Activated CD4-positive, CD25-positive, alpha-beta regulatory T cell (primary cell): ENCODE measurements around the gene PRSS1.
"Not testable (repeated sequence)": the region's sequence is repeated elsewhere in the genome, so short reads cannot be mapped to it uniquely, and the experiment has no call there.

Experiments
- DNase-seq, 4 experiments: peaks; one replicate each; lab custom pipeline; 2025; lab: John Stamatoyannopoulos, UW

The PRSS1 gene

DNA sequence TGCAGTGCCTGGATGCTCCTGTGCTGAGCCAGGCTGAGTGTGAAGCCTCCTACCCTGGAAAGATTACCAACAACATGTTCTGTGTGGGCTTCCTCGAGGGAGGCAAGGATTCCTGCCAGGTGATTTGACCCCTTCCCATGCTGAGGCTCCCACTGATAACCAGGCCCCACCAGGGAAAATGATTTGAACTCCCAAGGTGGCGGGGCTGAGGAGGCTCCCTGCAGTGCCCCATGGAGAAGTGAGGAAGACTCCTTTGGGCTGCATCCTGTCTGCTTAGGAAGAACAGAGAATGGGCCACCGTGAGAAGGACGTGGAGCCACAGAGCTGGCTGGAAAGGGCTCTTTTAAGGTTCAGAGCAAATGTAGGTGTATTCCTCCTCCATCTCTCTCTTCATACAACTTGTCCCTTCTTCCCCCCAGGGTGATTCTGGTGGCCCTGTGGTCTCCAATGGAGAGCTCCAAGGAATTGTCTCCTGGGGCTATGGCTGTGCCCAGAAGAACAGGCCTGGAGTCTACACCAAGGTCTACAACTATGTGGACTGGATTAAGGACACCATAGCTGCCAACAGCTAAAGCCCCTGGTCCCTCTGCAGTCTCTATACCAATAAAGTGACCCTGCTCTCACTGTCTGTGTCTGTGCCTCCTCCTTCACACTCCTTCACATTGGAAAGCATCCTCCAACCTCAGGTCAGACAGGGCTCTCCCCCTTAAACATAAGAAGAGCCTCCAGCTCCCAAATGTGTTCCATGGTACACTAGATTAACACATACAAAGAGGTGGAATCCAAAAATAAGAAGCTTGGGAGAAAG is 24.9 kb downstream of the PRSS1 start:
- DNase-seq = no peak

- DNase-seq = no peak
These were observed 25.6 kb downstream of the PRSS1 start for GRCh38 chr7:142774826-142775225.

DNA sequence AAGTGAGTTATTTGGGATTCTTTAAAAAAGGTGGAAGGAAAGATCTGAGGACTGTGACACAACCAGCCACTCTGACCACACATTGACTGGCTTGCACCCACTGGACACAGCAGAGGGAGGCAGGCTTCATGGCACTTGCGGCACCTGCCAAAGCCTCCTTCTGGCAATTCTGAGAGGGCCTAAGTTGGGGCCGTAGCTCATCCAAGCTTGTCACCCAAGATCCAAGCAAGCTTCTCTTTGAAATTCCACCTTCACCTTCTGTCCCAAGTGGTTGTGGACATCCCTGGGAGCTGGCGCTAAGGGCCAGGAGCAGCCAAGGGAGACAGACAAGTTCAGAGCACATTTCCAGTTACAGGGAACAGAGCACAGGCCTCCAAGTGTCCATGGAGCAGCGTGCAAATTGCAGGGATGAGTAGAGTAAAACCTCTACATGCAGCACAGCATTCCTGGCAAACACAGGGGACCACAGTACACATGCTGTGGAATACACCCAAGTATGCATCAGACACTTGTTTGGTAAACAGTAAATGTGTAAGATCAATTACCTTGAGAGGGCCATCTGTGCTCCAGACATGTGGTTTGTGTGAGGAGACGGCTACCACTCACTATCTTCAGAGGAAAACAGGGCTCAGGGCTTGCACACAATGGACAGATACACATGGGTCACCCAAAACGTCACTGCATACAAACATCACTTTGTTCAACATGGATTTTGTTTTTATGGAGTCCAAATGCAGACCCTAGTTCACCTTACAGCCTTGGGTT is 26.3 kb downstream of the PRSS1 start:
- DNase-seq = not testable (repeated sequence)

DNA sequence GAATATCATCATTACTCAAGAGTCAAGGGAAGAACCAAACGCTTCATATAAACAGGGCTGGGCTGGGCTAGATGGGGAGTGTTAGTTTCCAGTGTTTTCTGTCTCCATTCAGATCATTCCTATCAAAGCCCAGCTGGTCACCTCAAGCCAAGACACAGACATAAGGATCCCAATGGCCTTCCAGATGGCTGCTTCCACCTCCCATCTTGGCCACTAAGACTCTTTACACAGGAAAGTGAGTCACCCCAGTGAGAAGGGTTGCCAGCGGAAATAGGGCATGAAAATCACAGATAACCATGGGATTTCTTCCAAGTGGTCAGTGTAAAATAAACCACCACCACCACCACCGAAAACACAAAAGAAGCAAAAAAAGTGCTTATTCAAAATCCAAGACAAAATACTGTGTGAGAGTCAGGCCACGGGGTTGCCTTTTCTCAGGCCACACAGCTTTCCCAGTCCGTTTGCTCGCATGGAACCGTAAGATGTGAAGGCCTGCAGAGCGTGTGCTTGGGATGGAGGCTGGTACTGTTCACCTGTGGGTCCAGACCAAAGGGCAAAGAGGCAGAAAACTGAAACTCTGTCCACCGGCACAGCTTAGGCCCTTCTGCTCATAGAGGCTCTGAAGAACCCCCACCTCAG is 27.1 kb downstream of the PRSS1 start:
- DNase-seq = no peak

GRCh38 chr7:142776845-142777225 is 27.6 kb downstream of the PRSS1 start:
- not testable (repeated sequence) for DNase-seq

DNA sequence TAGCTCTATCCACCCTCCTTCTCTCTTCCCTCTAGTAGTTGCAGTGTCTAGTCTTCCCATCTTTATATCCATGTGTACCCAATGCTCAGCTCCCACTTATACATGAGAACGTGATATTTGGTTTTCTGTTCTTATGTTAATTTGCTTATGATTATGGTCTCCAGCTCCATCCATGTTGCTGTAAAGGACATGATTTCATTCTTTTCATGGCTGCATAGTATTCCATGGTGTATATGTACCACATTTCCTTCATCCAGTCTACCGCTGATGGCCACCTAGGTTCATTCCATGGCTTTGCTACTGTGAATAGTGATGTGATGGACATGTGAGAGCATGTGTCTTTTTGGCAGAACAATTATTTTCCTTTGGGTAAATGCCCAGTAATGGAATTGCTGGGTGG is 28.0 kb downstream of the PRSS1 start:
- no peak for DNase-seq

DNA sequence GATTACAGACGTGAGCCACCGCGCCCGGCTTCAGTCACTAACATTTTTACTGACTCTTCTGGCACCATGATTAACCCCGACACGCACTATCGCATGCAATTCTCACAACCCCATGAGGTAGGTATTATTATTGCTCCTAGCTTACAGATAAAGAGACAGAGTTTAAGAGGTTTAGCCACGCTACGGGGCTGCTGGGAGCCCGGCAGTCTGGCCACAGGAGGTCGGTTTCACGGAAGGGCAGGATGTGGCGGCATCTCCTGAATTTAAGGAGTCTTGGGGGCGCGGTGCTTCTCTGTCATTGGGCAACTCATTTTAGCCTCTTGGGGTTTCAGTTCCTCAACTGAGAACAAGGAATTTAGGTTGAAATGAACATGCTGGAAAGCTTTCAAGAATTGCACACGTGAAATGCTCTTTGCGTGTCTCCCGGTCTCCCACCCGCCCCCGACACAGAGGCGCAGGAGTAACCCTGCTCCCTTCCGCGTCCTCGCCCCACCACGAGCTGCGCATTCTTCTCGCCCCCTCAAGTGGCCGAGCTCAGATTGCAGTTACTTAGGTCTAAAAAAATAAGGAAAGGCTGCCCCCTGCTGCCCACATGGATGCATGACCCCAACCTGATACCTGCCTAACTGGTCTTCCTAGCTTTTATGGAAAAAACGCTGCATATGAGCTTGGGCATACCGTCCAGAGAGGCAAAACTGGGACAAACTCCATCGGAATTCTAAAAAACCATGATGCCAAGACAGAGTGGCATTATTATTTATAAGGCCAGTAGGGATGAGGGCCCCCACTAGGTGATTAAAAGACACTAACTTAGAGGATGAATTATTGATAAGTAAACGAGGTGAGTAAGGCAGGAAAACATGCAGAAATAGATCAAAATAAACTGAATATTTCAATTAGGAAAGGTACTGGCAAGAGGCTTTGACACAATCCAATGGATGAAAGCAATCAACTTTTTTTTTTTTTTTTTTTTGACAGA is 33.9 kb downstream of the PRSS1 start:
- DNase-seq = peak; percentile 50 to 60 (median 56)

DNA sequence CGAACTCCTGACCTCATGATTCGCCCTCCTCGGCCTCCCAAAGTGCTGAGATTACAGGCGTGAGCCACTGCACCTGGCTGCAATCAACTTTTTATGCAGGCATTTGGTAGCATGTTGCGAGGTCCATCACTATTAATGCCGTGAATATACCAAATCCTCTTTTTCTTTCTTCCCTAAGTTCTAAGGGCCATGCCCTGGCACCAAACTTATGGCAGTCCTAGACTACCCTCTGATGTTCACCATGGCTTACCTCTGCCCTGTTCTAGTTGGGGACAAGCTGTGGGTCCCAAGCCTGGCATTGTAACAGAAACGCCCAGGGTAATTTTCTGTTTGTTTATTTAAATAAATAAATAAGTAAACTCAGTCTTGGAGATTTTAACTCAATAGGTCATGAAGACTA is 34.8 kb downstream of the PRSS1 start:
- DNase-seq = no peak

- no peak for DNase-seq
These were observed 35.4 kb downstream of the PRSS1 start for GRCh38 chr7:142784716-142785115.

DNA sequence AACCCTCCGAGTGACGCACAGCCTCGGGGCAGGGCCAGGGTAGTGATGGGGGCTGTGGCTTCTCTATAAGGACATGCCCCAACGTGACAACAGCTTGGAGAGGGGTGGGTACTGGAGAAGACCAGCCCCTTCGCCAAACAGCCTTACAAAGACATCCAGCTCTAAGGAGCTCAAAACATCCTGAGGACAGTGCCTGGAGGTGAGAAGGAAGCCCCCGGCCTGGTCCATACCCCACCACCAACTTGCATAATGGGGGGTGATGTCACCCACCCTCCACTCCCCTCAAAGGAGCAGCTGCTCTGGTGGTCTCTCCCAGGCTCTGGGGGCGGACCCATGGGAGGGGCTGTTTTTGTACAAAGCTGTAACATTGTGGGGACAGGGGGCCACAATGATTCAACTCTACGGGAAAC is 36.6 kb downstream of the PRSS1 start:
- peak; percentile 28 to 68 (median 44) for DNase-seq

DNA sequence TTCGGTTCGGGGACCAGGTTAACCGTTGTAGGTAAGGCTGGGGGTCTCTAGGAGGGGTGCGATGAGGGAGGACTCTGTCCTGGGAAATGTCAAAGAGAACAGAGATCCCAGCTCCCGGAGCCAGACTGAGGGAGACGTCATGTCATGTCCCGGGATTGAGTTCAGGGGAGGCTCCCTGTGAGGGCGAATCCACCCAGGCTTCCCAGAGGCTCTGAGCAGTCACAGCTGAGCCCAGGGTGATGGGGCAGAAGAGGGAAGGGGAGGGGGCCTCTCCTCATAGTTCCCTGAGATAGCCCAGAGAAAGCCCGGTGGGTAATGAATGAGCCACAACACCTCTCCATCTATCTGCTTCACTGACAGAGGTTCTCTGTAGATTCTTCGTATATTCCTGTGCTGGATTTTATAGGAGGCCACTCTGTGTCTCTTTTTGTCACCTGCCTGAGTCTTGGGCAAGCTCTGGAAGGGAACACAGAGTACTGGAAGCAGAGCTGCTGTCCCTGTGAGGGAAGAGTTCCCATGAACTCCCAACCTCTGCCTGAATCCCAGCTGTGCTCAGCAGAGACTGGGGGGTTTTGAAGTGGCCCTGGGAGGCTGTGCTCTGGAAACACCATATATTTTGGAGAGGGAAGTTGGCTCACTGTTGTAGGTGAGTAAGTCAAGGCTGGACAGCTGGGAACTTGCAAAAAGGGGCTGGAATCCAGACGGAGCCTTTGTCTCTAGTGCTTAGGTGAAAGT is 37.9 kb downstream of the PRSS1 start:
- DNase-seq = no peak

GRCh38 chr7:142787783-142788182 is 38.5 kb downstream of the PRSS1 start:
- DNase-seq = no peak

- DNase-seq = no peak
These were observed 39.3 kb downstream of the PRSS1 start for GRCh38 chr7:142788303-142789289.

GRCh38 chr7:142789441-142789840 is 40.2 kb downstream of the PRSS1 start:
- DNase-seq = no peak

DNA sequence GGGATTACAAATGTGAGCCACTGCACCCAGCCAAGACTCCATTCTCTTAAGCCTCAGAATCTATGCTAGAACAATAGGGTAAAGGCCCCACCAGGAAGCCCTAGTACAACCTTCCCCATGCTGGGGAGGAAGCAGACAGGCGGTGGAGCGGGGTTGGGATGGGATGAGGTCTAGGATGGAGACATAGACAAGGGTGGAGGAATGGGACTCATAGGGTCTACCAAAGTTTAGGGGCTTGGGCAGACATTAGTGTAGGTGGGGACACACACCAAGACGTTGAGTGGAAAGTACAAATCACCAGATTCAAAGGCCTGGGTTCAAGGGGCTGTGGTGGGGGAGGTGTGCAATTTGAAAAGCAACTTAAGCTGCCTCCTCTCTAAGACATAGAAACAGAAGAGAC is 40.8 kb downstream of the PRSS1 start:
- DNase-seq = no peak

DNA sequence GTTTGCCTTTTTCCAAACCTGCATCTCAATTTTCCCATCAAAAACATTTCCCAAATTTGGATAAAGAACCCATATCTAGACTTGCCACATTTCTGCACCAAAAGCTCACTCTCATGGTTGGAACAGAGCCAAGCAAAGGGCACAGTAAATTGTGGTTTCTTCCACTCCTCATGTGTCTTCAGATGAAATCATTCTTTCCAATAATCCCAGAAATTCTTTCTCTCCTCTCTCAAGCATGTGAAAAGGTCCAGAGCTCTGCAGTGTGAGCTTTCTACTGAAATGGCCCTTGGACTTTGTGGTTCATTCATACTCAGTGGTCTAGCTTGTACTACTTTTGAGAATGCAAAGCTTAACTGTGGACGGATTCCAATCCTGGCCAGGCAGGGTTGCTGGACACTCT is 41.3 kb downstream of the PRSS1 start:
- DNase-seq = no peak

- no peak for DNase-seq
These were observed 42.2 kb downstream of the PRSS1 start for GRCh38 chr7:142791502-142791901.

GRCh38 chr7:142792129-142792528 is 42.9 kb downstream of the PRSS1 start:
- no peak for DNase-seq

DNA sequence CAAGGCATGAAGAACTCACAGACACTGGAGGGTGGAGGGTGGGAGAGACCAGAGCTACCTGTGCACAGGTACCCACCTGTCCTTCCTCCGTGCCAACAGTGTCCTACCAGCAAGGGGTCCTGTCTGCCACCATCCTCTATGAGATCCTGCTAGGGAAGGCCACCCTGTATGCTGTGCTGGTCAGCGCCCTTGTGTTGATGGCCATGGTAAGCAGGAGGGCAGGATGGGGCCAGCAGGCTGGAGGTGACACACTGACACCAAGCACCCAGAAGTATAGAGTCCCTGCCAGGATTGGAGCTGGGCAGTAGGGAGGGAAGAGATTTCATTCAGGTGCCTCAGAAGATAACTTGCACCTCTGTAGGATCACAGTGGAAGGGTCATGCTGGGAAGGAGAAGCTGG is 43.3 kb downstream of the PRSS1 start:
- no peak for DNase-seq

DNA sequence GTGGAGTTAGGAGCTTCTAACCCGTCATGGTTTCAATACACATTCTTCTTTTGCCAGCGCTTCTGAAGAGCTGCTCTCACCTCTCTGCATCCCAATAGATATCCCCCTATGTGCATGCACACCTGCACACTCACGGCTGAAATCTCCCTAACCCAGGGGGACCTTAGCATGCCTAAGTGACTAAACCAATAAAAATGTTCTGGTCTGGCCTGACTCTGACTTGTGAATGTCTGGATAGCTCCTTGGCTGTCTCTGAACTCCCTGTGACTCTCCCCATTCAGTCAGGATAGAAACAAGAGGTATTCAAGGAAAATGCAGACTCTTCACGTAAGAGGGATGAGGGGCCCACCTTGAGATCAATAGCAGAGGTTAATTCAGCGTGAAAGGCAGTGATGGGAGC is 43.9 kb downstream of the PRSS1 start:
- DNase-seq = no peak
